DMS53 treated with DMSO at 0.1 percent for 48 hours (cell line): ENCODE results near the gene ADRM1.

Experiments
- DNase-seq: peaks from one replicate; lab custom pipeline; 2025; ENCODE audit not compliant: unreplicated experiment; lab: John Stamatoyannopoulos, UW

ADRM1 gene

DNA sequence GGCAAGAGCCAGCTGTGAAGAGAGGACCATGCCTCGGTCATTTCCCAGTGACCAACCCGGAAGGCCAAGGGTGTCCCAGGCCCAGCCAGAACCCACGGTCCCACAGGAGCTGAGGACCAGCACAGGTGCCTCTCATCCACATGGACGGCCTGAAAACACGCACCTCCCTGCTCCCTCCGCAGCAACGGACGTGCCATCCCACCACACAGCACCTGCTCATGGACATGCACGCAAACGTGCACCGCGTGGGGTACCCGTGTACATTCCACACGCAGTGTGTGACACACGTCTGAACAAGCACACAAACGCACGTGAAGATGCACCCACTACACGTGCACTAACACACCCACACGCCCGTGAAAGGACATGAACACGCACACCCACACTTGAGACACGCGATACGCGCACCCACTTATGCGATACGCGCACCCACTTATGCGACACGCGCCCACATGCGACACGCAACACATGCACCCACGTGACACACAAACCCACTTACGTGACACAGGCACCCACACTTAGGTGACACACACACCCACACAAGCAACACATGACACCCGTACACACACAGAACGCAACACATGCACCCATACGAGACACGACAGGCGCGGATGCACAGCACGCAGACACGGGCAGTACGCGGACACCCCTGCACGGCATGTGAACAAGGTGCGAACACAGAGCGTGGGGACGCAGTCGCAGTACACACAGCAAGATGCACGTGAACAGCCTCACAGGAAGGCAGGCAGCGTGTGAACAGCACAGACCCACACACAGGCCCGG lies 34.2 kb downstream of the ADRM1 start:
- no peak for DNase-seq

DNA sequence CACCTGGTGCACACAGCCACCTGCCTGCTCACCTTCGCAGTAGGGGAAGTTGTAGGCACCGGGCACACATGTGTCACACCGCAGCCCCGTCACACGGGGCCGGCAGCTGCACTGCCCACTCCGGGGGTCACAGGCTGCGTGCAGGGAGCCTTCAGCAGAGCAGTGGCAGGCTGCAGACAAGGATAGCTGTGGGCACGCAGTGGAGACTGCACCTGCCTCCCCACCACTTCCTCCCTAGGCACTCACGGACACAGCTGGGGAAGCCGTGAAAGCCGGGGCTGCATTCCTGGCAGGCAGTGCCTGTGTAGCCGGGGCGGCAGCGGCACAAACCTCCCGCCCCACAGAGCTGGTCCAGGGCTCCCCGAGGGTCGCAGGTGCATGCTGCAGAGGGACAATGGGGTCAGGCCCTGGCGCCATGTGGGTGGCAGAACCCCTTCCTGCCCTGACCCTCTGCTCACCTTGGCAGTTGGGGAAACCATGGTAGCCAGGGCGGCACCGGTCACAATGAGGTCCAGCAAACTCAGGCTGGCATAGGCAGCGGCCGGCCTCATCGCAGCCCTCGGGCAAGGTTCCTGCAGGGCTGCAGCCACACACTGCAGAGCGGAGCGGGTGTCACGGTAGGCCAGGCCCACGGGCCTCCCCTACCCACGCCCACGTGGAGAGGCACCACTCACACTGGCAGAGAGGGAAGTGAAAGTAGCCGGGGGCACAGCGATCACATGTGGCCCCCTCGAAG lies 34.9 kb downstream of the ADRM1 start:
- no peak for DNase-seq

DNA sequence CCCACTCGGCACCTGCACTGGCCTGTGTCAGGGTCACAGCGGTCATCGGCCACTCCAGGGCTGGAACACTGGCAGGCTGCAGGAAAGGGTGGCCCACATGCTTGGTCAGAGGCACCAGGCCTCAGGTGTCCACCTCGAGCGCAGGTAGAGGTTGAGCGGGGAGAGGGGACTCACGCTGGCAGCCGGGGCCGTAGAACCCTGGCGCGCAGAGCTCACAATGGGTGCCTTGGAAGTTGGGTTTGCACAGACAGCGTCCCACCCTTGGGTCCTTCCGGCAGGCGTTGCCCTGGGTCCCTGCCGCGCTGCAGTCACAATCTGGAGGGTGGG lies 35.5 kb downstream of the ADRM1 start:
- DNase-seq = no peak

DNA sequence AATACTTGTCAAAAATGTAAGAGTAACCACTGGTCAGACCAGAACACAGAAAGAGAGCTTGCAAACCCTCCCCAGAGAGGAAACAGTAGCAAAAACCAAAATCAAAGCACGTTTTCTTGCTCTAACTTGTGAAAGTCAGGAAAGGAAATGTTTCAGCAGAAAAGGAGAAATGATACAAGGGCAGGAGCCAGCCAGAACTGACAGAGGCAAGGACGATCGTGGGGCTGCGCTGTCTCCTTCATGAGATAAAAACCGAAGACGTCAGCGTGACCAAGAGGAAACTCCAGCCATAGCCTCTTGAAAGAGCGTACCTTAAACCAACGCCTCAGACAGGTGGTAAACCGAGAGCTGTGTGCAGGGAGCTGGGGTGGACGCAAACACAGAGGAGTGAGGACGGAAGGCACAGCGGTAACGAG lies 36.9 kb downstream of the ADRM1 start:
- DNase-seq = no peak

DNA sequence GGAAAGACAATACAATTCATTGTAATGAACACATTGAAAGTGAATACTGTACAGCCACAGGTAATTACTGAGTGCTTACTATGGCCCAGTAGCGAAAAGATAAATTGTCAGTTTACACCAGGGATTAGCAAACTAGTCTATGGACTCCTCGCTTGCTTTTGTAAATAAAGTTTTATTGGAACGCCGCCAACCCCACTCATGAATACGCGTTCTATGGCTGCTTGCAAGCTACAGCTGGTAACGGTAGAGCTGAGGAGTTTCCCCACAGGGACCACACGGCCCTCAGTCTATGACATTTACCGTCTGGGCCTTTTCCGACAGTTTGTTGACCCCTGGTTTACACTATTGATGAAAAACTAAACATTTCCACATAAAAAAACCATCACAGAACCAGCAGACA lies 40.1 kb downstream of the ADRM1 start:
- peak; percentile 8 for DNase-seq

DNA sequence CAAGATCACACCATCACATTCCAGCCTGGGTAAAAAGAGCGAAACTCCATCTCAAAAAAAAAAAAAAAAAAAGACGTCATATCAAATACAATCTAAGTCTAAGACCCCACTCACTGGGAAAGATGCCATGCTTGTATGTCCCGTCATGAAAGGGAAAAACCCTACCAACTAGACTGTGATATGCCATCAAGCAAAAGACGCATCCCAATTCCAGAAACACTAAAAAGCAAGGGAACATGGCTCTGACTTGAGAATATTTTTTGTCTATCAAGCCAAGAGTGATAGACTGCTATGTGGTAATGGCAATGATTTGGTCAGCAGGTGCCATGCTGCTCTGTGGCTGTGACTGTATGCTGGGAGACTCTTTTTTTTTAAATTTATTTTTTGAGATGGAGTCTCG lies 41.3 kb downstream of the ADRM1 start:
- DNase-seq = no peak

DNA sequence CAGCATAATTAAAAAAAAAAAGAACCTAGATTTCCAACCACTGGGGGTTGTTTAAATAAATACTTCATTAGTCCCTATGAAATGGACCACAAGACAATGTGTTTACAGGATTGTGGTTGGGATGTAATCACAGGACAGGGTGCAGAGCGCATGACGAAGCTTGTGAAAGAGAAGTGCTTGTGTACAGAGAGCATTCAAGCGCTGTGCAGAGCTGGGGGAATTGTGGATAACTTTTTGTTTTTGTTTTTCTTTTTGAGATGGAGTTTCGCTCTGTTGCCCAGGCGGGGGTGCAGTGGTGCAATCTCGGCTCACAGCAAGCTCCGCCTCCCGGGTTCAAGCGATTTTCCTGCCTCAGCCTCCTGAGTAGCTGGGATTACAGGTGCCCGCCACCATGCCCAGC lies 42.0 kb downstream of the ADRM1 start:
- no peak for DNase-seq

DNA sequence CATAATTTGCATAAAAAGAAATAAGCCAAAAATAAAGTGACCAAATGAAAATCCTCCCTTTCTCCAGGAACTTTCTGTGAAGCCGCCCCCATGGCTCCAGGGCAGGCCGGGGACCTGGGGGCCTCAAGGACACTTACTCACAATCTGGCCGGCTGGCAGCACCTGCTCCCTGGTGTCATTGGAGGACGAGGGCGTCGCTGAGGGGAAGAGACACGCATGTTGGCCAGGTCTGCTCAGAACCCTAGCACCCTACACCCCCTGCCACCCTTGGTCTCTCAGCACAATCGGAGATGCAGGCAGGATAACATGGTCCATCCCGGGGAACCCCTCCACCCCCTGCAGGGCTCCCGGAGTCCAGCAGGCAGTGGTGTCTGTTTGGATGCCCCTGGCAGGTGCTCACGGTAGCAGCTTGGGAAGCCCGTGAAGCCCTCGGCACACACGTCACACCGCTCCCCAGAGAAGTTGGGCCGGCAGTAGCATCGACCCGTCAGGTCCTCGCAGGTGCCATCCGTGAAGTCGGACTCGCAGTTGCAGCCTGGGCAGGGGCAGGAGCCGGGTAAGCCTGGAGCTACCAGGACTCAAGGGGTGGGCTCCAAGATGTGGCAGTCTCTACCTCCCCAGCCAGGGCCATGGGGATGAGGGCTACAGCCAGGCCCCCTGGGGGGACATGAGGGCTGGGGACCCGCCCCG lies 43.0 kb downstream of the ADRM1 start:
- DNase-seq = no peak

DNA sequence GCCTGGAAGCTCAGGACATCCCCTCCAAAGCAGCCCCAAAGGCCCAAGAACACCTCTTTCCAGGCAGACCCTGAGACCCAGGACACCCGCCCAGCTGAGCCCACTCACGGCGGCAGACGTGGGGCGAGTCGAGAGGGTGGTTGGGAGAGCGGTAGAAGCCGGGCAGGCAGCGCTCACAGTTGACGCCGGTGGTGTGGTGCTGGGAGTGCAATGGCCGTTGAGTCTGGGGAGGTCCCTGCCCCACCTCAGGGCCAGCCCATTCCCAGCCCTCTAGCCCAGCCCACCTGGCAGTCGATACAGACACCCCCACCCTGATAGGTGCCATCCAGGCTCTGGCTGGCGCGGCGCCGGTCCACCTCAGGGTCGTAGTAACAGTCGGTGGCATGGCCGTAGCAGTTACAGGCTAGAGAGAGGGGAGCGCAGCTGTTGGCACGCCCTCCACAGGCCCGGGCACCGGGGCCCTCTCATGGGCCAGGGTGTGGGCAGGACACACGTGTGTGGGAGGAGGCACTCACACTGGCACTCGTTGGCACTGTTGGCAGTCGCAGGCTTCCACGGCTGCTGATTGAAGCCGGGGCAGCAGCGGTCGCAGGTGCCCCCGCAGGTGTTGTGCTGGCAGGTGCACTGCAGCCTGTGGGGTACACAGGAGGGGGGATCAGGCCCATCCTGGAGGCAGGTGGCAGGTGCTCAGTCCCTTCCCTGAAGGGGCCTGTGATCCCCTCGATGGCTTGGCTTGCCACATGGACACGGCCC lies 43.8 kb downstream of the ADRM1 start:
- DNase-seq = no peak

DNA sequence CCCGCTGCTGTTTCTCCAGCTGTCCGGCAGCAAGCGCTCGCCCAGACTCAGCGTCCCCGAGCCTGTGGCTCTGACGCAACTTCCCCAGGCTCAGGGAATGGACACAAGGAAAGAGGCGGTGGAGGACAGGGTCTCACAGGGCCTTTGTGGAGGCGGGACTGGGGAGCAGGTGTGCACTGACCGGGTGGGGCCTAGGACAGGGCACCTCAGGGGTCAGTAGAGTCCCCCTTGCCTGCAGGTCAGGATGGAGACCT lies 44.3 kb downstream of the ADRM1 start:
- no peak for DNase-seq

DNA sequence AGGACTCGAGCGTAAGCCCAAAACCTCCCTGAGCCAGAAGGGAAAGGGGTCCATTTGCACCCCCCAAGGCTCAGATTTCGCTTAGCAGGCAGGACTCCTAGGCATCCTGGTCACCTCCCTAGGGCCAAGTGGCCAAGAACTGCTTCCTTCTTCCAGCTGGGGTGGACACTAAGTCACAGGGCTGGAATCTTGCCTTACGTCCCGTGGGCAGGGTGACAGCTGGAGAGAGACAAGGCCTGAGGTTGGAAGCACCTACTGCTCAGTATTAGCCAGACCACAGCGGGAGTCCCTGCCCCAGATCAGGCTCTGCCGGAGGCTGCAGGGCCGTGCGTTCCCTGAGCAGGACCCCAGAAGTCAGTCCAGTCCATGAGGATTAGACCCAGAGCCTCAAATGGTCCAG lies 44.6 kb downstream of the ADRM1 start:
- no peak for DNase-seq

DNA sequence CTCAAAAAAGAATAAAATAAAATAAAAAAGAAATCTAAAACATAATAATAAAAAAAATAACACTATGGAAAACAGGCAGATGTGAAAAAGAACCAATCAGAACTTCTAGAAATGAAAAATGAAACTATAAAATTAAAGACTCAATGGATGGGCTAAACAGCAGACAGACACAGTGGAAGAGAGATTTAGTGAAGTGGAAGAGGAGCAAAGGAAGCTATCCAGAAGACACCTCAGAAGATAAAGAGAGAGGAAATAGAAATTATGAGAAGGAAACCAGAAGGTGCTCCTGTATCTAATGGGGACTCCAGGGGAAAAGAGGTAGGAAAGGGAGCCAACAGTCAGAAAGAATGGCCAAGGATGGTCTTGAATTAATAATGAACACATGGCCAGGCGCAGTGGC lies 45.8 kb downstream of the ADRM1 start:
- DNase-seq = no peak

DNA sequence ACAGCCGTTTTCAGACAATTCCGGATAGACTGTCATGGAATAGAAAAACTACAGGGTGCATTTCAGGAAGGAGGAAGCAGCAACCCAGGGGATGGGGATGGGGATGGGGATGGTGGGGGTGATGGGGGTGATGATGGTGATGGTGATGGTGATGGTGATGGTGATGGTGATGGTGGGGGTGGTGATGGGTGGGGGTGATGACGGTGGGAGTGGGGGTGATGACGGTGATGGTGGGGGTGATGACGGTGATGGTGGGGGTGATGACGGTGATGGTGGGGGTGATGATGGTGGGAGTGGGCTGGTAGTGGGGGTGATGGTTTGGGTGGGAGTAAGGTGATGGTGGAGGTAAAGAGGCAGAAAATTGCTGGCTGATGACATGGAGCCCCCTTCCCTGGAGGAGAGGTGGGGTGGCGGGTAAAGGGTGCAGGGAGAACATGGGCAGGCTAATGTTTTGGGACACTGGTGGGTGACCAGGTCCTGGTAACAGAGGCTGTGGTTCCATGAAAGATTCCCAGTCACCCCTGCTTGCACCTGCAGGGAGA lies 46.8 kb downstream of the ADRM1 start:
- DNase-seq = no peak

DNA sequence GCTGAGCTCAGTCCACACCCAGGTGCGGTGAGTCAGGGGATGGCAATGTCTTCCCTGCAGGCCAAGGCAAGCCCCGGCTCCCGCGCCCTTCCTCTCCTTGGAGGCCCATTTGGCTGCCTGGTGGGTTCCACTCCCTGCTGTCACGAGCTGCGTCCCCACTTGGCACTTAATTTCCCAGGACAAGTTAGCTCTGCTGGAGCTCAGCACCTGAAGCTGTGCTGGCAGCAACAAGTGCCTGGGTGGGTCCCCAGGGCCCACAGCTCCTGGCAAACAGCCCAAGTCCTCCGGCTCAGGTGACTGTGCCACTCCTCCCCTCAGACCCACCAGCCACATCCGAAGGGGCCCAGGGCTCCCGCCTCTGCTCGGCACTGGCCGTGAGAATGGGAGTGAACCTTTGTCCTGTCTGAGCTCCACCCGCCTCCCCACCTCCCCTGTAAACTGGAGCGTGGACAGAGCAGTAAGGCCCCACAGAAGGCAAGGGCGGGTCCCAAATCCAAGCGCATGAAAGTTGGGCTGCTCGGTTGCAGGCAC lies 47.4 kb downstream of the ADRM1 start:
- DNase-seq = no peak

DNA sequence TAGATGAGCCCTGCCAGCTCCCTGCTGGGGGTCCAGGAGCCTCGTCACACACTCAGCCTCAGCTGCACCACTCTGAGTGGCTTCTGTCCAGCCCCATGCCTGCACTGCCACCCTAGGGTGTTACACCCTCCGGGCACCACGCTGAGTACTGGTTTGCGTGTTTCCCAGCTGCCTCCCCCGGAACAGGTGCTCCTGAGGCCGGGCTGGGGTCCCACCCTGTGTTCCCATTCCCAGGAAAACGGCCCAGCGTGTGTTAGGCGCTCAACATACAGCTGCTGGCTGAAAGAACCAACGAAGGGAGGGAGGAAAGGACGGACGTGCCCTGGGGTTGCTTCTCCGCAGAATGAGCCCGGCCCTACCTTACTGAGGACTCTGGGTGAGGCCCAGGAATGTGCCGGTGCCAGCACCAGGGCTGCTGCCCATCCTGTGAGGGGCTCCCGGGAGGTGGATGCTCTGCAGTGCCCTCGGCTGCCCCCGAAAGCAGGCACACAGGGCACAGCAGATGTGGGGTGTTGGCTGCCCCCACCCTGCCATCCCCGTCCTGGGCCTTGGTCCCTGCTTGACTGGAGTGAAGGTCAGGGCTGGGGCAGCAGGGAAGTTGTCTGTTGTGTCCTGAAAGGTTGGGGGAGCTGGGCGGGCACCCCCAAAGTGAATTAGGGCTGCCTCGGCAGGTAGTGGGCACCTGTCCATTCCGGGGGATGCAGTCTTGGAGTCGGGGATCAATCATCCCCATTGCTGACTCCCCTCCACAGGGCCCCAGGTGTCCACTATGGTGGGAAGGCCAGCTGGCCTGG lies 48.0 kb downstream of the ADRM1 start:
- DNase-seq = no peak

DNA sequence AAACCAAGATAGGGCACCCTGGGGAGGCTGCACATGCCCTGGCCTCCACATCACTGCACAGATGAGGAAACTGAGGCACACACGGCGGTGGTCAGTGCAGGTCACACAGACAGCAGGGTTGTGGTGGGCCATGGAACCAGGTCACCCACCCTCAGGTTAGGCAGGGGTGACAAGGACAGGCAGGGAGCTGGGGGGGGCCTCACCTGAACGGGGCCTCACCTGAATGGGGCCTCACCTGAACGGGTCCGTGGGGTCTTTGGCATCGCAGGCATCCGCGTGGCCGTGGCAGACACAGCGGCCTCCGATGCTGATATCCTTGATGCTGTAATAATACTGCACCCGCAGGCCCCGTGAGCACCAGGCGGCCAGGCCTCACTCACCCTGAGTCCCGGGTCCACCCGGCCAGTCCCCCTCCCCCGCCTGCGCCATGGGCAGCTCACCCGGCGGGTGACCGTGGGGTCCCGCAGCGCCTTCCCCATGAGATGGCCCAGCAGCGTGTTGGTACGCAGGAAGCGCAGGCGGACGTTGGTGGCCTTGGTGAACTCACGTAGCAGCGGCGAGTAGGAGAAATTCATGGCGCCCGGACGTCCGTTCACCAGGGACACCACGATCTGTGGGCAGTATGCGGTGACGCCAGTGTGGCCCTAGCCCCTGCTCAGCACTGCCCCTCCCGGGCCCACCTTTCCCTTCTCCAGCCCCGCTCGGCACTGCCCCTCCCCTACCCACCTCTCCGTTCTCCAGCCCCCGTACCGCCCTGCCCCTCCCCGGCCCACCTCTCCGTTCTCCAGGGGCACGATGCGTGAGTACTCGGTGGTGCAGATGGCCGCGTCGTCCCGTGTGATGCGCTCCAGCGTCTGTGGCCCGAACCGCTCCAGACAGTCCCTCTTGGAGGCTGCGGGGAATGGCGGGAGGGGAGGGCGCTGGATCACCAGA lies 48.9 kb downstream of the ADRM1 start:
- DNase-seq = no peak

DNA sequence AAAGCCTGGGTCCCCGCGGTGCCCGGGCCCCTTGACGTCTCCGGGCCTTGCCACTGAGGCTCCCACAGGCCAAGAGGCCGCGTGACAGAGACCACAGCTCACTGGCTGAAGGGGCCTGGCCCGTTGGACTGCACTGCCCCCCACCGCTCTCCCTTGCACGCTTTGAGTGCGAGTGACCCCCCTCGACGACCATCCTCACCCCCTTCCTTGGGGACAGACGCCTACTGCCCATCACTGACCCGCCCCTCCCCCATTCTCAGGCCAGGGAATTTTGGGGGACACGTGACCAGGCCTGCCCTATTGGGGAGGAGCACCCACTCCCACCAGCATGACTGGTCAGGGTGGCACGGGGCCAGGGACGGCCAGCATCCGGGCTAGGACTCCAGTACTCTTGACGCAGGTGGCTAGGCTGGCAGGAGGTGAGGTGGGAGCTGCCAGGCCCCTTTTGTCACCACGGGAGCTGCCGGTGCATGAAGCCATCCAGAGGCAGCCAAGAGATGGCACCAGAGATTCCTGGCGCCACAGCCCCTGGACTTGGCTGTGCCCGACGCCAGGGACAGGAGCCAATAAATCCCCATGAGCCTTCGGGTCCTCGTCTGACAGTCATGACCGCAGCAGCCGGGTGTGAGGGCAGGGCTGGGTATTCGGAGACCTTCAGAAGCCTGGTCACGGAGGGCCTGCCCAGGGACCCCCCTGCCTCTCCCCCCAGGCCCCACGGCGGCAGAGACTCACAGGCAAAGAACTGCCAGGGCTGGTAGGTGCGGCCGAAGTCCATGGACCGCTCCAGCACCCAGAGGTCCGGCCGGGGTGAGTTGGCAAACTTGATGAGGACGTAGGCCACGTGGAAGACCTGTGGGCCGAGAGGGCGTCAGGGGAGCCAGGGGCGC lies 49.8 kb downstream of the ADRM1 start:
- no peak for DNase-seq

DNA sequence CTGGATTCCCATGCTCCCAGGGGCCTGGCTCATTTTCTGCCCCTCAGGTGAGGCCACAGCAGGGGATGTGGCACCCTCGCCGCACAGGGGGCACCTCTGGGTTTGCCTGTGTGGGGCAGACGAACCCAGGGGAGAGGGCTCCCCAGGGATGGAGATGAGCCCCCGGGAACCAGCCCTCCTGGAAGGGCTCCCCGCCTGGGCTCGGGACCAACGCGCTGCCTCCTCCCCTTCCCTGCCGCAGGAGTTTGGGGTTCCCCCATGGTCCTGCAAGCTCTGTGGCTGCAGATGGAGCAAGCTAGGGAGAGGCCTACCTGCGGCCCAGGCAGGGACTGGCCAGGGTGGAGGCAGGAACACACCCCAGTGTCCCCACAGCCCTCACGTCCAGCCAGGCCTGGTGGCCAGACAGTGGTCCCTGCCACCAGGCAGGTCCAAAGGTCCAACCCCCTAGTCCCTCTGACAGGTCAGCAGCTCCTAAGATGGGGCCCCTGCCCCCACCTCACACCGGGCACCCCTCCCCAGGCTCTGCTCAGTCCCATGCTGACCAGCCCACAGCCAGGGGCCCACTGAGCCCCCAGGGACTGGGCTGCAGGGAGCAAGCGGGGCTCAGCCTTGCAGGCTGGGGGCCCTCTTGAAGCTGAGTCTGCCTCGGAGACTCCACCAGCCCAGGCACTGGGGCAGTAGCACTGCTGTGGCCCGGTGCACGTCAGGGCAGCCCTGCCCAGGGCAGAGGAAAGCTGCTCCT lies 50.7 kb downstream of the ADRM1 start:
- DNase-seq = no peak
